HEK293 (cell line): ENCODE data around the gene CERS3.

Experiments
- REPIN1 ChIP-seq: fragments of 450-650 bp; formaldehyde crosslinking; IDR thresholded peaks from 2 replicates; pipeline ENCODE4 v1.5.1; 2017; ENCODE audit warnings: missing biosample characterization, missing genetic modification characterization, low read depth
- SP2 ChIP-seq: fragments of 450-650 bp; formaldehyde crosslinking; IDR thresholded peaks from 2 replicates; pipeline ENCODE4 v1.5.1; 2016; ENCODE audit warnings: missing biosample characterization, missing genetic modification characterization
- ZNF114 ChIP-seq: fragments of 450-650 bp; formaldehyde crosslinking; IDR thresholded peaks from 2 replicates; pipeline ENCODE4 v1.5.0; 2017; ENCODE audit warnings: missing biosample characterization, missing genetic modification characterization
- ZNF211 ChIP-seq: fragments of 450-650 bp; formaldehyde crosslinking; IDR thresholded peaks from 2 replicates; pipeline ENCODE4 v1.5.1; 2016; ENCODE audit warnings: low read depth, missing biosample characterization, missing genetic modification characterization
- ZNF621 ChIP-seq: fragments of 450-650 bp; formaldehyde crosslinking; IDR thresholded peaks from 2 replicates; pipeline ENCODE4 v1.5.1; 2017; ENCODE audit warnings: missing biosample characterization, missing genetic modification characterization
- ZNF747 ChIP-seq: fragments of 450-650 bp; formaldehyde crosslinking; IDR thresholded peaks from 2 replicates; pipeline ENCODE4 v1.5.1; 2016; ENCODE audit warnings: missing biosample characterization, missing genetic modification characterization
- TF ChIP-seq, protein P1 (sequence below): fragments of 450-650 bp; formaldehyde crosslinking; IDR thresholded peaks from 2 replicates; pipeline ENCODE4 v1.5.1; 2016; ENCODE audit warnings: missing biosample characterization, missing genetic modification characterization
- TF ChIP-seq, protein P2 (sequence below): sonication (generic); formaldehyde crosslinking; IDR thresholded peaks from 2 replicates; pipeline ENCODE4 v1.8.1; 2022; ENCODE audit warnings: mild to moderate bottlenecking, moderate library complexity, missing genetic modification reagents
- TF ChIP-seq, protein P3 (sequence below): fragments of 450-650 bp; formaldehyde crosslinking; IDR thresholded peaks from 2 replicates; pipeline ENCODE4 v1.5.1; 2016; ENCODE audit warnings: missing biosample characterization, missing genetic modification characterization
- TF ChIP-seq, protein P4 (sequence below): fragments of 450-650 bp; formaldehyde crosslinking; IDR thresholded peaks from 2 replicates; pipeline ENCODE4 v1.5.1; 2016; ENCODE audit warnings: missing biosample characterization, missing genetic modification characterization, low read depth

DNA sequence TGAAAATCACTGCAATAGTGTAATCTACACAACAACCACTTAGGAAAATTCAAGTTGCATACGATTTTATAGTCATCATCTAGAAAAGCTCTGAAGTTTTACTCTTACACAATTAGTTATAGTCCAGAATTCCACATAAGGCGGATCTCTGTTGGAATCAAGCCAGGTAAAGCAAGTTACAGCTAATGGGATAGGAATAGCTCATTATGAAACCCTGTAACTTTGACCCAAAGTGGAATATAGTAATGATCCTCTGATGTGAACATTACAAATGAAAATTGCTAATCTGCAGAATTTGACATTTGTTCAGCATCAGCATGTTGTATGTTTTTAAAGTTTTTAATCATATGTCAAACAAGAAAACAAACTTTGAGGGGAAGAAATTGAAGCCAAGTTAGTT is 4.4 kb downstream of the CERS3 start:
- TF ChIP-seq, protein P1, sequence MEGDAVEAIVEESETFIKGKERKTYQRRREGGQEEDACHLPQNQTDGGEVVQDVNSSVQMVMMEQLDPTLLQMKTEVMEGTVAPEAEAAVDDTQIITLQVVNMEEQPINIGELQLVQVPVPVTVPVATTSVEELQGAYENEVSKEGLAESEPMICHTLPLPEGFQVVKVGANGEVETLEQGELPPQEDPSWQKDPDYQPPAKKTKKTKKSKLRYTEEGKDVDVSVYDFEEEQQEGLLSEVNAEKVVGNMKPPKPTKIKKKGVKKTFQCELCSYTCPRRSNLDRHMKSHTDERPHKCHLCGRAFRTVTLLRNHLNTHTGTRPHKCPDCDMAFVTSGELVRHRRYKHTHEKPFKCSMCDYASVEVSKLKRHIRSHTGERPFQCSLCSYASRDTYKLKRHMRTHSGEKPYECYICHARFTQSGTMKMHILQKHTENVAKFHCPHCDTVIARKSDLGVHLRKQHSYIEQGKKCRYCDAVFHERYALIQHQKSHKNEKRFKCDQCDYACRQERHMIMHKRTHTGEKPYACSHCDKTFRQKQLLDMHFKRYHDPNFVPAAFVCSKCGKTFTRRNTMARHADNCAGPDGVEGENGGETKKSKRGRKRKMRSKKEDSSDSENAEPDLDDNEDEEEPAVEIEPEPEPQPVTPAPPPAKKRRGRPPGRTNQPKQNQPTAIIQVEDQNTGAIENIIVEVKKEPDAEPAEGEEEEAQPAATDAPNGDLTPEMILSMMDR, result no peak
- TF ChIP-seq, protein P2, sequence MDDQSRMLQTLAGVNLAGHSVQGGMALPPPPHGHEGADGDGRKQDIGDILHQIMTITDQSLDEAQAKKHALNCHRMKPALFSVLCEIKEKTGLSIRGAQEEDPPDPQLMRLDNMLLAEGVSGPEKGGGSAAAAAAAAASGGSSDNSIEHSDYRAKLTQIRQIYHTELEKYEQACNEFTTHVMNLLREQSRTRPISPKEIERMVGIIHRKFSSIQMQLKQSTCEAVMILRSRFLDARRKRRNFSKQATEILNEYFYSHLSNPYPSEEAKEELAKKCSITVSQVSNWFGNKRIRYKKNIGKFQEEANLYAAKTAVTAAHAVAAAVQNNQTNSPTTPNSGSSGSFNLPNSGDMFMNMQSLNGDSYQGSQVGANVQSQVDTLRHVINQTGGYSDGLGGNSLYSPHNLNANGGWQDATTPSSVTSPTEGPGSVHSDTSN (CRISPR knock-in tag), result no peak
- TF ChIP-seq, protein P3, sequence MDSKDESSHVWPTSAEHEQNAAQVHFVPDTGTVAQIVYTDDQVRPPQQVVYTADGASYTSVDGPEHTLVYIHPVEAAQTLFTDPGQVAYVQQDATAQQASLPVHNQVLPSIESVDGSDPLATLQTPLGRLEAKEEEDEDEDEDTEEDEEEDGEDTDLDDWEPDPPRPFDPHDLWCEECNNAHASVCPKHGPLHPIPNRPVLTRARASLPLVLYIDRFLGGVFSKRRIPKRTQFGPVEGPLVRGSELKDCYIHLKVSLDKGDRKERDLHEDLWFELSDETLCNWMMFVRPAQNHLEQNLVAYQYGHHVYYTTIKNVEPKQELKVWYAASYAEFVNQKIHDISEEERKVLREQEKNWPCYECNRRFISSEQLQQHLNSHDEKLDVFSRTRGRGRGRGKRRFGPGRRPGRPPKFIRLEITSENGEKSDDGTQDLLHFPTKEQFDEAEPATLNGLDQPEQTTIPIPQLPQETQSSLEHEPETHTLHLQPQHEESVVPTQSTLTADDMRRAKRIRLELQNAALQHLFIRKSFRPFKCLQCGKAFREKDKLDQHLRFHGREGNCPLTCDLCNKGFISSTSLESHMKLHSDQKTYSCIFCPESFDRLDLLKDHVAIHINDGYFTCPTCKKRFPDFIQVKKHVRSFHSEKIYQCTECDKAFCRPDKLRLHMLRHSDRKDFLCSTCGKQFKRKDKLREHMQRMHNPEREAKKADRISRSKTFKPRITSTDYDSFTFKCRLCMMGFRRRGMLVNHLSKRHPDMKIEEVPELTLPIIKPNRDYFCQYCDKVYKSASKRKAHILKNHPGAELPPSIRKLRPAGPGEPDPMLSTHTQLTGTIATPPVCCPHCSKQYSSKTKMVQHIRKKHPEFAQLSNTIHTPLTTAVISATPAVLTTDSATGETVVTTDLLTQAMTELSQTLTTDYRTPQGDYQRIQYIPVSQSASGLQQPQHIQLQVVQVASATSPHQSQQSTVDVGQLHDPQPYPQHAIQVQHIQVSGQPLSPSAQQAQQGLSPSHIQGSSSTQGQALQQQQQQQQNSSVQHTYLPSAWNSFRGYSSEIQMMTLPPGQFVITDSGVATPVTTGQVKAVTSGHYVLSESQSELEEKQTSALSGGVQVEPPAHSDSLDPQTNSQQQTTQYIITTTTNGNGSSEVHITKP (tag by site-specific recombination), result no peak
- TF ChIP-seq REPIN1 (tag by site-specific recombination) (no peak), ZNF747 (tag by site-specific recombination) (no peak), ZNF621 (tag by site-specific recombination) (no peak), SP2 (tag by site-specific recombination) (no peak), ZNF211 (tag by site-specific recombination) (no peak), ZNF114 (no peak)
- TF ChIP-seq, protein P4, sequence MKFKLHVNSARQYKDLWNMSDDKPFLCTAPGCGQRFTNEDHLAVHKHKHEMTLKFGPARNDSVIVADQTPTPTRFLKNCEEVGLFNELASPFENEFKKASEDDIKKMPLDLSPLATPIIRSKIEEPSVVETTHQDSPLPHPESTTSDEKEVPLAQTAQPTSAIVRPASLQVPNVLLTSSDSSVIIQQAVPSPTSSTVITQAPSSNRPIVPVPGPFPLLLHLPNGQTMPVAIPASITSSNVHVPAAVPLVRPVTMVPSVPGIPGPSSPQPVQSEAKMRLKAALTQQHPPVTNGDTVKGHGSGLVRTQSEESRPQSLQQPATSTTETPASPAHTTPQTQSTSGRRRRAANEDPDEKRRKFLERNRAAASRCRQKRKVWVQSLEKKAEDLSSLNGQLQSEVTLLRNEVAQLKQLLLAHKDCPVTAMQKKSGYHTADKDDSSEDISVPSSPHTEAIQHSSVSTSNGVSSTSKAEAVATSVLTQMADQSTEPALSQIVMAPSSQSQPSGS (tag by site-specific recombination), result no peak
